Endothelial cell of umbilical vein (primary cell): ENCODE measurements around the gene STAT1. TPM values are rescaled to one million over a fixed set of nuclear protein-coding genes. Genes with fewer than 3 reads are reported as not detected.

Experiments used
- BruUV-seq: library from RNA; stranded (reverse); fragments of 400-500 nt; replicated peaks from 2 replicates; lab custom pipeline; 2021; lab: Mats Ljungman, UMichigan
- CTCF ChIA-PET: fragments of 300-600, 350-600 bp; sonication (Branson Sonifier 250); formaldehyde crosslinking; loops from one replicate; lab custom pipeline; 2021; ENCODE audit warnings: antibody characterized with exemption, inconsistent platforms; lab: Charles Lee
- POLR2A ChIA-PET: fragments of 300-600, 350-600 bp; sonication (Branson Sonifier 250); formaldehyde crosslinking; loops from one replicate; lab custom pipeline; 2021; ENCODE audit warnings: antibody characterized with exemption, inconsistent platforms; lab: Charles Lee
- DNase-seq: peaks from one replicate; pipeline ENCODE4 v3.0.0-alpha.2; 2011; ENCODE audit warnings: low read depth, low spot score
- FAIRE-seq: peaks from 2 replicates; lab custom pipeline; 2011; peaks lifted over from hg19 to GRCh38; lab: Jason Lieb, UNC
- H2AFZ ChIP-seq: 2 replicates; pipeline ENCODE4 v1.6.0; 2012; ENCODE audit warnings: low read depth, low read length, control low read depth, inconsistent platforms
- H3K27ac ChIP-seq: 2 replicates; pipeline ENCODE4 v1.5.1; 2011; ENCODE audit warnings: low read depth, mild to moderate bottlenecking, control low read depth, low read length, moderate library complexity; ENCODE audit not compliant: insufficient read depth
- H3K27me3 ChIP-seq, 2 experiments: 2 replicates each; pipeline versions ENCODE4 v1.6.0 to v1.6.1; 2011; ENCODE audit warnings: low read length in 2 of 2, mixed read lengths in 1 of 2; ENCODE audit not compliant: control insufficient read depth in 2 of 2, insufficient read depth in 2 of 2
- H3K36me3 ChIP-seq, 2 experiments: 2 replicates in 1 of 2; 3 replicates in 1 of 2; pipeline ENCODE4 v1.5.1; 2011; ENCODE audit warnings: low read length in 2 of 2, mild to moderate bottlenecking in 1 of 2, moderate library complexity in 1 of 2; ENCODE audit not compliant: control insufficient read depth in 2 of 2, insufficient read depth in 2 of 2; ENCODE audit errors: extremely low read depth in 1 of 2
- H3K4me1 ChIP-seq: 3 replicates; pipeline ENCODE4 v1.5.1; 2011; ENCODE audit warnings: mild to moderate bottlenecking, low read length; ENCODE audit not compliant: control insufficient read depth, insufficient read depth; ENCODE audit errors: extremely low read depth
- H3K4me2 ChIP-seq: 2 replicates; pipeline ENCODE4 v1.6.1; 2011; ENCODE audit warnings: low read length, control low read depth, mixed read lengths; ENCODE audit not compliant: insufficient read depth
- H3K4me3 ChIP-seq, 3 experiments: fragments of 200-600 bp in 1 of 3; sonication (generic), shearing (Covaris generic) in 1 of 3; replicated peaks in 1 of 3; 2 replicates each; pipeline ENCODE4 v1.5.1; 2011 to 2016; ENCODE audit warnings: control low read depth in 3 of 3, low read length in 3 of 3, mild to moderate bottlenecking in 2 of 3, inconsistent platforms in 1 of 3, low read depth in 1 of 3, moderate library complexity in 1 of 3; ENCODE audit not compliant: insufficient read depth in 1 of 3
- H3K79me2 ChIP-seq: 2 replicates; pipeline ENCODE4 v1.6.0; 2012; ENCODE audit warnings: low read length, inconsistent platforms; ENCODE audit not compliant: control insufficient read depth, insufficient read depth
- H3K9ac ChIP-seq: replicated peaks from 2 replicates; pipeline ENCODE3; 2011; ENCODE audit warnings: low read length, control low read depth; ENCODE audit not compliant: insufficient read depth; ENCODE audit errors: extremely low read depth
- H3K9me1 ChIP-seq: replicated peaks from 3 replicates; pipeline ENCODE4 v1.6.0; 2011; ENCODE audit warnings: mild to moderate bottlenecking, low read length; ENCODE audit not compliant: control insufficient read depth, insufficient read depth; ENCODE audit errors: extremely low read depth
- H3K9me3 ChIP-seq: replicated peaks from 2 replicates; pipeline ENCODE4 v1.5.1; 2012; ENCODE audit warnings: low read length, inconsistent platforms; ENCODE audit not compliant: control insufficient read depth, insufficient read depth
- H4K20me1 ChIP-seq: replicated peaks from 2 replicates; pipeline ENCODE3; 2011; ENCODE audit warnings: mild to moderate bottlenecking, low read length; ENCODE audit not compliant: control insufficient read depth, insufficient read depth; ENCODE audit errors: extremely low read depth
- EZH2 ChIP-seq: IDR thresholded peaks from 2 replicates; pipeline ENCODE4 v1.6.1; 2012; ENCODE audit warnings: borderline replicate concordance, low read depth, mild to moderate bottlenecking, moderate library complexity, low read length, inconsistent platforms; ENCODE audit not compliant: severe bottlenecking
- FOS ChIP-seq: IDR thresholded peaks from 2 replicates; pipeline ENCODE4 v1.6.1; 2011; ENCODE audit warnings: mild to moderate bottlenecking, low read length, moderate library complexity, borderline replicate concordance; ENCODE audit not compliant: insufficient read depth
- GATA2 ChIP-seq: IDR thresholded peaks from 2 replicates; pipeline ENCODE4 v1.7.0; 2011; ENCODE audit warnings: low read depth, mild to moderate bottlenecking, moderate library complexity, mixed read lengths, low read length; ENCODE audit not compliant: insufficient read length, insufficient read depth
- JUN ChIP-seq: IDR thresholded peaks from 2 replicates; pipeline ENCODE4 v1.6.1; 2011; ENCODE audit warnings: borderline replicate concordance, low read depth; ENCODE audit not compliant: insufficient read length, insufficient read depth
- MAX ChIP-seq: IDR thresholded peaks from 2 replicates; pipeline ENCODE4 v1.6.1; 2011; ENCODE audit not compliant: insufficient read depth, insufficient read length
- MYC ChIP-seq: IDR thresholded peaks from one replicate; pipeline ENCODE4 v1.6.1; 2011; ENCODE audit warnings: mild to moderate bottlenecking, low read depth, low read length
- POLR2A ChIP-seq: IDR thresholded peaks from 2 replicates; pipeline ENCODE4 v1.6.1; 2012; ENCODE audit warnings: low read depth, mild to moderate bottlenecking, control low read depth, low read length
- POLR2AphosphoS5 ChIP-seq: IDR thresholded peaks from 2 replicates; pipeline ENCODE4 v1.6.1; 2012; ENCODE audit warnings: low read depth, mild to moderate bottlenecking, control low read depth, low read length, moderate library complexity; ENCODE audit not compliant: insufficient read depth
- dilution Hi-C: fragments of 300-500 bp; cut with MboI; formaldehyde crosslinking; loops from one replicate; pipeline ENCODE4 v1.15.0; 2019; ENCODE audit warnings: low sequenced_read_pairs; ENCODE audit not compliant: extremely low pct_ligation_motif_present
- intact Hi-C: fragments of 100-400 bp; cut with micrococcal nuclease; formaldehyde crosslinking; loops from one replicate; pipeline ENCODE4 v1.10.0; 2022
- polyA plus RNA-seq, 4 experiments: library from polyadenylated mRNA; depleted of rRNA in 3 of 4; stranded (reverse) in 3 of 4; unstranded in 1 of 4; fragments of >200 nt; gene quantifications; 2 replicates each; pipeline versions ENCODE4 v1.2.1 to v1.2.3, GENCODE V29; 2011 to 2012; ENCODE audit warnings: missing spikeins in 1 of 4
- total RNA-seq: library from RNA; stranded (reverse); gene quantifications from 2 replicates; pipeline ENCODE4 v1.2.3, GENCODE V29; 2021
- TF ChIP-seq, protein P1 (sequence below), 2 donors: IDR thresholded peaks; 1 replicate in 1 of 2; 2 replicates in 1 of 2; pipeline ENCODE4 v1.5.1; 2011; ENCODE audit warnings: low read length in 2 of 2, mild to moderate bottlenecking in 2 of 2, moderate library complexity in 2 of 2, control low read depth in 1 of 2, inconsistent platforms in 1 of 2, low read depth in 1 of 2; ENCODE audit not compliant: insufficient read depth in 1 of 2; ENCODE audit errors: extremely low read depth in 1 of 2

Gene STAT1
- total and polyA plus RNA-seq, 2 donors (not counting 3 experiments of a cell fraction or from before 2014, with no cell fraction given) = 64.2 to 67.6 TPM

DNA sequence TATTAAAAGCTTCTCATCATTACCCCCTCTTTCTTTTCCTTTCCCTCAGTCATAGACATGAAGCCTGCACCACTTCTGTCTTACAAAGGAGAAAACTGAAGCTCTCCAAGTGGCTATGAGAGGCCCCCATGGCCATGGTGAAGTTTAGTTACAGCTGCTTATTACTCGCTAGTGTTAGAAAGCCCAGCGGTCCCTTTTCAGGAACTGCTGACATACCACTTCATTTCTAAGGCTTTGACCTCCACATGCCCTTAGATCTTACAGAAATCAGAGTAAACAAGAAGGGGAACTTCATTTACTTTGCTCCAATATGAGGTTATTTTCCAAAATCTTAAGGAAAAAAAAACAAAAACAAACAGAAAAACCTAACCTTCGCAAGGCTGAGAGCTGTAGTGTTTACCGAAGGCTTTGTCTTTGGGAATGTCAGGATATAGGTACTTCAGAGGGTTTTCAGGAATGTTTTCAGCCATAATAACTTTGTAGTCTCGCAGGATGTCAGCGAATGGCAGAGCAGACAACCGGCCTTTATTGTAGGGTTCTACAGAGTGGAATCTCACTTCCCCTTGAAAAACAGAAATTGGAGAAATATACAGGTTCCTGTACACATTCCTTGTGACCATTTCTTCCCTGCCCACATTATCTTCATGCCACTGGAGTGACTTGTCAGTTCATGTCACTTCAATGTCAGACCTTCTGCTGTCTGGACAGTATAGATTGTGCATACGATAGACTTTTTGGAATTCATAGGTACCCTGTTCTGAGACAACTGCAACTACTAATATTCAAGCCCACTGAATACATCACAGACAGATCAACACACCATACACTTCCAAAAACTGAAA, 18.8 kb upstream of the STAT1 start:
- no peaks in the 10 kb centered on the region for H3K36me3 ChIP-seq
- TF ChIP-seq JUN (no peak), POLR2A (no peak), POLR2AphosphoS5 (no peak), EZH2 (no peak), GATA2 (no peak), FOS (no peak), MAX (no peak), MYC (no peak)
- TF ChIP-seq, protein P1, sequence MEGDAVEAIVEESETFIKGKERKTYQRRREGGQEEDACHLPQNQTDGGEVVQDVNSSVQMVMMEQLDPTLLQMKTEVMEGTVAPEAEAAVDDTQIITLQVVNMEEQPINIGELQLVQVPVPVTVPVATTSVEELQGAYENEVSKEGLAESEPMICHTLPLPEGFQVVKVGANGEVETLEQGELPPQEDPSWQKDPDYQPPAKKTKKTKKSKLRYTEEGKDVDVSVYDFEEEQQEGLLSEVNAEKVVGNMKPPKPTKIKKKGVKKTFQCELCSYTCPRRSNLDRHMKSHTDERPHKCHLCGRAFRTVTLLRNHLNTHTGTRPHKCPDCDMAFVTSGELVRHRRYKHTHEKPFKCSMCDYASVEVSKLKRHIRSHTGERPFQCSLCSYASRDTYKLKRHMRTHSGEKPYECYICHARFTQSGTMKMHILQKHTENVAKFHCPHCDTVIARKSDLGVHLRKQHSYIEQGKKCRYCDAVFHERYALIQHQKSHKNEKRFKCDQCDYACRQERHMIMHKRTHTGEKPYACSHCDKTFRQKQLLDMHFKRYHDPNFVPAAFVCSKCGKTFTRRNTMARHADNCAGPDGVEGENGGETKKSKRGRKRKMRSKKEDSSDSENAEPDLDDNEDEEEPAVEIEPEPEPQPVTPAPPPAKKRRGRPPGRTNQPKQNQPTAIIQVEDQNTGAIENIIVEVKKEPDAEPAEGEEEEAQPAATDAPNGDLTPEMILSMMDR (IDR thresholded peaks at IDR 0.05; ENCODE audit: extremely low read depth in 1 of 2, insufficient read depth in 1 of 2, low read depth in 1 of 2, low read length in 2 of 2) = no peak
- H3K79me2 ChIP-seq = no peaks in the 10 kb centered on the region
- intact Hi-C loops (loop anchor here (10.0 kb wide), 1 partner anchor 352 kb away; no protein-coding TSS in a partner anchor), dilution Hi-C loops (no loop called here)
- H3K4me2 ChIP-seq = no peak overlapping the region
- H3K27me3 ChIP-seq = no peaks in the 10 kb centered on the region
- H3K9ac ChIP-seq = no peak overlapping the region
- no peaks in the 10 kb centered on the region for H3K9me3 ChIP-seq
- no peaks in the 10 kb centered on the region for H3K9me1 ChIP-seq
- no peak overlapping the region for H3K4me3 ChIP-seq
- H4K20me1 ChIP-seq = no peaks in the 10 kb centered on the region
- peak; percentile 59 for DNase-seq
- CTCF ChIA-PET = interaction anchor here (1.3 kb wide), 1 partner anchor 19 kb away, joined by 5 read pairs; no protein-coding TSS in a partner anchor
- POLR2A ChIA-PET = no interaction called here
- peaks cover 47% of the 10 kb centered on the region for H3K4me1 ChIP-seq
- H2AFZ ChIP-seq = peak overlapping the region; percentile 62
- no peak overlapping the region for H3K27ac ChIP-seq
- no peak for FAIRE-seq
- no TSS peak for BruUV-seq
